Panc1 (cell line): ENCODE data around the gene CREB1. TPM values are rescaled to one million over a fixed set of nuclear protein-coding genes. Genes with fewer than 3 reads are reported as not detected.

Experiments
- ATAC-seq: fragments of 200-7000 bp; cut with Tn5 transposase; 2 replicates; pipeline ENCODE4 v1.9.1; 2020; ENCODE audit warnings: mild to moderate bottlenecking, moderate library complexity
- BruUV-seq: library from RNA; stranded (reverse); fragments of 400-500 nt; replicated peaks from 2 replicates; lab custom pipeline; 2021; lab: Mats Ljungman, UMichigan
- CTCF ChIA-PET: fragments of 300-600 bp; sonication (Branson Sonifier 250); formaldehyde crosslinking; loops from one replicate; lab custom pipeline; 2022; ENCODE audit warnings: antibody characterized with exemption; lab: Charles Lee
- POLR2A ChIA-PET: fragments of 300-600 bp; sonication (Branson Sonifier 250); formaldehyde crosslinking; loops from one replicate; lab custom pipeline; 2022; ENCODE audit warnings: antibody characterized with exemption; lab: Charles Lee
- DNase-seq: peaks from one replicate; pipeline ENCODE4 v3.0.0-alpha.2; 2010; ENCODE audit warnings: low read depth, low spot score
- H3K27ac ChIP-seq: 2 replicates; pipeline ENCODE4 v1.5.1; 2011; ENCODE audit warnings: mild to moderate bottlenecking, low read length, inconsistent platforms
- H3K27me3 ChIP-seq: fragments of 200-500 bp; sonication (Bioruptor generic); 2 replicates; pipeline ENCODE4 v1.6.0; 2014; ENCODE audit warnings: low read length, inconsistent platforms; ENCODE audit not compliant: control insufficient read depth, insufficient read depth
- H3K36me3 ChIP-seq: fragments of 200-500 bp; sonication (Bioruptor generic); 2 replicates; pipeline ENCODE4 v1.5.1; 2014; ENCODE audit warnings: inconsistent platforms, mild to moderate bottlenecking, low read length, moderate library complexity; ENCODE audit not compliant: control insufficient read depth, insufficient read depth
- H3K4me1 ChIP-seq: 2 replicates; pipeline ENCODE4 v1.5.1; 2011; ENCODE audit warnings: inconsistent platforms, mild to moderate bottlenecking, low read length, moderate library complexity; ENCODE audit not compliant: control insufficient read depth, insufficient read depth
- H3K4me3 ChIP-seq, 2 experiments: 2 replicates each; pipeline ENCODE4 v1.5.1; 2011 to 2012; ENCODE audit warnings: low read depth in 2 of 2, low read length in 2 of 2, mild to moderate bottlenecking in 2 of 2, inconsistent platforms in 1 of 2, moderate library complexity in 1 of 2
- H3K9me3 ChIP-seq: fragments of 200-500 bp; sonication (Bioruptor generic); 2 replicates; pipeline ENCODE4 v1.5.1; 2014; ENCODE audit warnings: low read depth, mild to moderate bottlenecking, inconsistent platforms, low read length, moderate library complexity; ENCODE audit not compliant: control insufficient read depth, insufficient read depth
- POLR2AphosphoS5 ChIP-seq: IDR thresholded peaks from 2 replicates; pipeline ENCODE4 v1.6.1; 2012; ENCODE audit warnings: mild to moderate bottlenecking, low read depth, low read length, moderate library complexity
- REST ChIP-seq, 2 experiments: IDR thresholded peaks; 2 replicates each; pipeline ENCODE4 v1.6.1; 2011 to 2012; ENCODE audit warnings: low read depth in 2 of 2, control low read depth in 1 of 2, low read length in 1 of 2, mild to moderate bottlenecking in 1 of 2, moderate library complexity in 1 of 2; ENCODE audit not compliant: insufficient read depth in 1 of 2
- SIN3A ChIP-seq: IDR thresholded peaks from 2 replicates; pipeline ENCODE4 v1.6.1; 2012; ENCODE audit warnings: low read depth, mild to moderate bottlenecking, low read length, moderate library complexity, borderline replicate concordance; ENCODE audit not compliant: insufficient read depth
- TCF7L2 ChIP-seq: IDR thresholded peaks from 2 replicates; pipeline ENCODE4 v1.6.1; 2011; ENCODE audit warnings: mild to moderate bottlenecking, low read depth, low read length, inconsistent platforms
- in situ Hi-C: cut with HindIII; loops from 2 replicates; pipeline ENCODE4 v1.10.0; 2016; ENCODE audit warnings: low sequenced_read_pairs, low pct_unique_long_range_greater_than_20kb
- intact Hi-C: fragments of 100-400 bp; cut with micrococcal nuclease; formaldehyde crosslinking; loops from one replicate; pipeline ENCODE4 v1.10.0; 2022; ENCODE audit not compliant: unreplicated experiment
- total RNA-seq: library from RNA; stranded (reverse); gene quantifications from one replicate; pipeline ENCODE4 v1.2.1, GENCODE V29; 2021; ENCODE audit not compliant: unreplicated experiment
- TF ChIP-seq, protein P1 (sequence below): fragments of 450-650 bp; IDR thresholded peaks from 2 replicates; pipeline ENCODE4 v1.5.1; 2017; ENCODE audit warnings: mild to moderate bottlenecking

The CREB1 gene
- total RNA-seq, 1 experiment from 2014 or later, result 31.1 TPM

GRCh38 chr2:207491956-207492355, 37.8 kb upstream of the CREB1 start:
- ChIA-PET CTCF (interaction anchor here (0.6 kb wide), 1 partner anchor 650 kb away, joined by 3 read pairs; no protein-coding TSS in a partner anchor), POLR2A (no interaction called here)
- DNase-seq, result no peak
- no peak overlapping the region for H3K27ac ChIP-seq
- no peak overlapping the region for H3K4me3 ChIP-seq
- no peaks in the 10 kb centered on the region for H3K27me3 ChIP-seq
- in situ Hi-C loops (no loop called here), intact Hi-C loops (no loop called here)
- TF ChIP-seq REST (IDR thresholded peaks at IDR 0.05; ENCODE audit: insufficient read depth in 1 of 2, low read depth in 2 of 2, low read length in 1 of 2), result no peak
- TF ChIP-seq POLR2AphosphoS5, result no peak
- no peak for TF ChIP-seq TCF7L2
- TF ChIP-seq SIN3A, result no peak
- TF ChIP-seq, protein P1, sequence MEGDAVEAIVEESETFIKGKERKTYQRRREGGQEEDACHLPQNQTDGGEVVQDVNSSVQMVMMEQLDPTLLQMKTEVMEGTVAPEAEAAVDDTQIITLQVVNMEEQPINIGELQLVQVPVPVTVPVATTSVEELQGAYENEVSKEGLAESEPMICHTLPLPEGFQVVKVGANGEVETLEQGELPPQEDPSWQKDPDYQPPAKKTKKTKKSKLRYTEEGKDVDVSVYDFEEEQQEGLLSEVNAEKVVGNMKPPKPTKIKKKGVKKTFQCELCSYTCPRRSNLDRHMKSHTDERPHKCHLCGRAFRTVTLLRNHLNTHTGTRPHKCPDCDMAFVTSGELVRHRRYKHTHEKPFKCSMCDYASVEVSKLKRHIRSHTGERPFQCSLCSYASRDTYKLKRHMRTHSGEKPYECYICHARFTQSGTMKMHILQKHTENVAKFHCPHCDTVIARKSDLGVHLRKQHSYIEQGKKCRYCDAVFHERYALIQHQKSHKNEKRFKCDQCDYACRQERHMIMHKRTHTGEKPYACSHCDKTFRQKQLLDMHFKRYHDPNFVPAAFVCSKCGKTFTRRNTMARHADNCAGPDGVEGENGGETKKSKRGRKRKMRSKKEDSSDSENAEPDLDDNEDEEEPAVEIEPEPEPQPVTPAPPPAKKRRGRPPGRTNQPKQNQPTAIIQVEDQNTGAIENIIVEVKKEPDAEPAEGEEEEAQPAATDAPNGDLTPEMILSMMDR, result no peak
- H3K4me1 ChIP-seq, result no peaks in the 10 kb centered on the region
- no TSS peak for BruUV-seq
- no peak for ATAC-seq
- no peaks in the 10 kb centered on the region for H3K9me3 ChIP-seq
- no peaks in the 10 kb centered on the region for H3K36me3 ChIP-seq

- DNase-seq (no peak), ATAC-seq (no peak)
- Histone ChIP-seq H3K27ac (no peak overlapping the region), H3K27me3 (no peaks in the 10 kb centered on the region), H3K4me1 (no peaks in the 10 kb centered on the region), H3K36me3 (no peaks in the 10 kb centered on the region), H3K4me3 (no peak overlapping the region), H3K9me3 (no peaks in the 10 kb centered on the region)
- intact Hi-C loops (no loop called here), in situ Hi-C loops (no loop called here)
- ChIA-PET CTCF (interaction anchor here (0.6 kb wide), 1 partner anchor 650 kb away, joined by 3 read pairs; no protein-coding TSS in a partner anchor), POLR2A (no interaction called here)
- no TSS peak for BruUV-seq
- no peak for TF ChIP-seq SIN3A
- no peak for TF ChIP-seq POLR2AphosphoS5
- TF ChIP-seq, protein P1, result no peak
- no peak for TF ChIP-seq REST (IDR thresholded peaks at IDR 0.05; ENCODE audit: insufficient read depth in 1 of 2, low read depth in 2 of 2, low read length in 1 of 2)
- no peak for TF ChIP-seq TCF7L2
These were observed 37.3 kb upstream of the CREB1 start for GRCh38 chr2:207492461-207492860.
